ENCODE data around the gene STAT3. TPM values are rescaled to one million over a fixed set of nuclear protein-coding genes. Genes with fewer than 3 reads are reported as not detected.

STAT3 gene
- total and polyA plus RNA-seq, 8 donors = 31.3 to 207 (median 104) TPM

- Histone ChIP-seq H3K27ac (no peak overlapping the region), H3K4me1 (peaks cover 17 to 23% (median 18%) of the 10 kb centered on the region in 4 donors), H3K4me3 (no peak overlapping the region), H3K9me3 (no peaks in the 10 kb centered on the region), H3K27me3 (no peaks in the 10 kb centered on the region), H3K36me3 (no peaks in the 10 kb centered on the region)
- no peak for TF ChIP-seq EP300 (IDR thresholded peaks at IDR 0.05)
- TF ChIP-seq POLR2A (IDR thresholded peaks at IDR 0.05) = no peak
- TF ChIP-seq POLR2AphosphoS5 (IDR thresholded peaks at IDR 0.05) = no peak
- TF ChIP-seq CTCF (IDR thresholded peaks at IDR 0.05) = no peak
- intact Hi-C loops (cut with DNase I; ENCODE audit: low total_unique reads) = no loop called here
- 88 to 95% (median 91%) methylated on average over 6 of the region's 6 CpGs for WGBS, 5 donors
- peak in 1 of 2 donors; percentile 11 for DNase-seq
Measured at GRCh38 chr17:42282478-42283080, 105.7 kb downstream of the STAT3 start.

GRCh38 chr17:42281571-42282096 is 106.6 kb downstream of the STAT3 start:
- intact Hi-C loops (cut with DNase I; ENCODE audit: low total_unique reads) = no loop called here
- 60 to 73% (median 70%) methylated on average over 5 to 7 of the region's 7 CpGs for WGBS, 5 donors
- no peak overlapping the region for H3K4me3 ChIP-seq
- no peaks in the 10 kb centered on the region for H3K27me3 ChIP-seq
- no peak overlapping the region for H3K27ac ChIP-seq
- H3K4me1 ChIP-seq = peaks cover 13 to 21% (median 17%) of the 10 kb centered on the region in 4 donors
- TF ChIP-seq POLR2A (IDR thresholded peaks at IDR 0.05) = no peak
- TF ChIP-seq EP300 (IDR thresholded peaks at IDR 0.05) = no peak
- no peak for TF ChIP-seq CTCF (IDR thresholded peaks at IDR 0.05)
- TF ChIP-seq POLR2AphosphoS5 (IDR thresholded peaks at IDR 0.05) = no peak
- no peaks in the 10 kb centered on the region for H3K36me3 ChIP-seq
- no peaks in the 10 kb centered on the region for H3K9me3 ChIP-seq
- DNase-seq = peak; percentile 24 to 66

GRCh38 chr17:42279776-42280630 is 108.2 kb downstream of the STAT3 start:
- peak in 1 of 2 donors; percentile 17 for DNase-seq
- Histone ChIP-seq H3K27me3 (no peaks in the 10 kb centered on the region), H3K4me3 (no peak overlapping the region), H3K27ac (peak overlapping the region in 1 of 5 donors; percentile 18), H3K9me3 (no peaks in the 10 kb centered on the region), H3K36me3 (no peaks in the 10 kb centered on the region), H3K4me1 (peaks cover 7 to 18% (median 11%) of the 10 kb centered on the region in 4 donors)
- 84 to 93% (median 88%) methylated on average over 4 of the region's 4 CpGs for WGBS, 5 donors
- no peak for TF ChIP-seq POLR2A (IDR thresholded peaks at IDR 0.05)
- TF ChIP-seq EP300 (IDR thresholded peaks at IDR 0.05) = no peak
- no peak for TF ChIP-seq POLR2AphosphoS5 (IDR thresholded peaks at IDR 0.05)
- TF ChIP-seq CTCF (IDR thresholded peaks at IDR 0.05) = no peak
- intact Hi-C loops (cut with DNase I; ENCODE audit: low total_unique reads) = no loop called here

GRCh38 chr17:42277342-42277712 is 110.9 kb downstream of the STAT3 start:
- Histone ChIP-seq H3K27ac (peak overlapping the region; percentile 91 to 98 (median 93)), H3K27me3 (no peaks in the 10 kb centered on the region), H3K4me1 (peaks cover 14 to 38% (median 29%) of the 10 kb centered on the region in 4 donors), H3K4me3 (peak overlapping the region in 3 of 4 donors; percentile 90 to 98 (median 93)), H3K9me3 (no peaks in the 10 kb centered on the region), H3K36me3 (no peaks in the 10 kb centered on the region)
- intact Hi-C loops (cut with DNase I; ENCODE audit: low total_unique reads) = no loop called here
- TF ChIP-seq POLR2AphosphoS5 (IDR thresholded peaks at IDR 0.05) = no peak
- TF ChIP-seq CTCF (IDR thresholded peaks at IDR 0.05) = no peak
- TF ChIP-seq EP300 (IDR thresholded peaks at IDR 0.05) = no peak
- no peak for TF ChIP-seq POLR2A (IDR thresholded peaks at IDR 0.05)
- no peak for DNase-seq
- WGBS, 5 donors = 48 to 58% (median 53%) methylated on average over 6 of the region's 6 CpGs

Data from stomach (tissue), 9 donors.